CD4-positive, alpha-beta T cell (primary cell): ENCODE data around the gene TMEM121B. TPM values are rescaled to one million over a fixed set of nuclear protein-coding genes. Genes with fewer than 3 reads are reported as not detected.

Source experiments
- ATAC-seq: fragments of 200-7000 bp; cut with Tn5 transposase; one replicate; pipeline ENCODE4 v1.10.0; 2022; ENCODE audit warnings: mild to moderate bottlenecking; ENCODE audit not compliant: poor library complexity
- CTCF ChIA-PET: fragments of 350-600 bp; sonication (Branson Sonifier 250); formaldehyde crosslinking; loops from one replicate; lab custom pipeline; 2021; ENCODE audit warnings: antibody characterized with exemption, inconsistent platforms; lab: Charles Lee
- POLR2A ChIA-PET: fragments of 350-600 bp; sonication (Branson Sonifier 250); formaldehyde crosslinking; loops from one replicate; lab custom pipeline; 2021; ENCODE audit warnings: antibody characterized with exemption, inconsistent platforms; lab: Charles Lee
- DNase-seq, 14 experiments: peaks; one replicate each; pipeline ENCODE4 v3.0.0-alpha.2; 2013 to 2020; ENCODE audit warnings: mixed read lengths in 2 of 14
- H3K27ac ChIP-seq, 2 donors: one replicate each; pipeline versions ENCODE4 v1.5.1 to v1.7.0; 2013; ENCODE audit warnings: low read length in 2 of 2, low read depth in 1 of 2, mild to moderate bottlenecking in 1 of 2
- H3K27me3 ChIP-seq, 2 experiments: 1 replicate in 1 of 2; 2 replicates in 1 of 2; pipeline versions ENCODE4 v1.6.1 to v1.7.0; 2013; ENCODE audit warnings: low read length in 2 of 2, control low read depth in 1 of 2, mild to moderate bottlenecking in 1 of 2, moderate library complexity in 1 of 2; ENCODE audit not compliant: insufficient read depth in 2 of 2, control insufficient read depth in 1 of 2
- H3K36me3 ChIP-seq: one replicate; pipeline ENCODE4 v1.6.1; 2013; ENCODE audit warnings: low read length, control low read depth; ENCODE audit not compliant: insufficient read depth
- H3K4me1 ChIP-seq: one replicate; pipeline ENCODE4 v1.6.1; 2013; ENCODE audit warnings: low read length, control low read depth; ENCODE audit not compliant: insufficient read depth
- H3K4me3 ChIP-seq: one replicate; pipeline ENCODE4 v1.5.1; 2013; ENCODE audit warnings: mild to moderate bottlenecking, low read length, moderate library complexity
- H3K9me3 ChIP-seq, 2 experiments: 1 replicate in 1 of 2; 2 replicates in 1 of 2; pipeline versions ENCODE4 v1.6.1 to v1.7.0; 2013; ENCODE audit warnings: low read length in 2 of 2, mild to moderate bottlenecking in 2 of 2, control low read depth in 1 of 2, moderate library complexity in 1 of 2; ENCODE audit not compliant: control insufficient read depth in 1 of 2, insufficient read depth in 1 of 2
- H3K27ac Mint-ChIP-seq: one replicate; pipeline ENCODE4 v1.8.0; 2020; ENCODE audit warnings: mixed read lengths
- H3K27me3 Mint-ChIP-seq: one replicate; pipeline ENCODE4 v1.8.0; 2021; ENCODE audit warnings: mixed read lengths
- H3K36me3 Mint-ChIP-seq: one replicate; pipeline ENCODE4 v1.8.0; 2021; ENCODE audit warnings: low read depth, mixed read lengths
- H3K4me1 Mint-ChIP-seq: one replicate; pipeline ENCODE4 v1.8.0; 2021; ENCODE audit warnings: low read depth, mixed read lengths
- H3K4me3 Mint-ChIP-seq: one replicate; pipeline ENCODE4 v1.8.0; 2020; ENCODE audit warnings: mild to moderate bottlenecking, mixed read lengths
- H3K9me3 Mint-ChIP-seq: one replicate; pipeline ENCODE4 v1.8.0; 2020; ENCODE audit warnings: mixed read lengths
- intact Hi-C, 2 experiments: fragments of 100-400 bp; cut with DNase I in 1 of 2; cut with micrococcal nuclease in 1 of 2; formaldehyde crosslinking; loops; one replicate each; pipeline versions ENCODE4 v1.15.1 to v1.9.0; 2023 to 2025; cut with DNase I, micrococcal nuclease
- total RNA-seq, 174 experiments: library from RNA in 2 of 174; stranded (reverse) in 2 of 174; gene quantifications; one replicate each; pipeline ENCODE4 v1.2.3 and lab custom pipeline; 2021 to 2026
- TF ChIP-seq, protein P1 (sequence below): fragments of 200-600 bp; IDR thresholded peaks from one replicate; pipeline ENCODE4 v1.8.0; 2022; ENCODE audit warnings: antibody characterized with exemption, mild to moderate bottlenecking

Gene TMEM121B
- total RNA-seq, 2 experiments from 2014 or later: 0.05 to 0.08 TPM

DNA sequence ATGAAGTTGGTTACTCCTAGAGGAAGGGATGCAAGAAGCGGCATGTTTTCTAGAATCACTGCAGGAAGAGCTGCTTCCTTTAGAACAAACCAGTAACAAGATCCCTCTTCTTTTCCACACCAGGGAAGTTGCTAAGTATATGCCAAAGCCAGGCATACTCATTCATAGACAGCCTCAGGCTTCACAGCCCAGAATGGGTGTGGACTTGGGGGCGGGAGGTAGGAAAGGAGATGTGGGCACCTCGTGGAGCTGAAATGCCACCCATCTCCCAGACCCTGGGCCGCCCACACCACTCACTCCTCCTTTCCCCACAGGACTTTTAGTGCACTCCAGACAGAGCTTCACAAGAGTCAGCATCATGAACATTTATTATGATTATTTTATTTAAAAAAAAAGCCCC is 16.0 kb upstream of the TMEM121B start:
- Histone ChIP-seq H3K36me3 (peaks cover 33% of the 10 kb centered on the region), H3K4me3 (no peak overlapping the region), H3K27ac (no peak overlapping the region), H3K27me3 (no peaks in the 10 kb centered on the region), H3K4me1 (no peaks in the 10 kb centered on the region), H3K9me3 (no peaks in the 10 kb centered on the region)
- Mint-ChIP-seq H3K27me3 (no peaks in the 10 kb centered on the region), H3K27ac (no peak overlapping the region), H3K9me3 (no peaks in the 10 kb centered on the region), H3K4me3 (no peak overlapping the region), H3K36me3 (peaks cover 50% of the 10 kb centered on the region), H3K4me1 (peaks cover 4% of the 10 kb centered on the region)
- intact Hi-C loops: no loop called here
- DNase-seq (no peak), ATAC-seq (no peak)
- TF ChIP-seq, protein P1, sequence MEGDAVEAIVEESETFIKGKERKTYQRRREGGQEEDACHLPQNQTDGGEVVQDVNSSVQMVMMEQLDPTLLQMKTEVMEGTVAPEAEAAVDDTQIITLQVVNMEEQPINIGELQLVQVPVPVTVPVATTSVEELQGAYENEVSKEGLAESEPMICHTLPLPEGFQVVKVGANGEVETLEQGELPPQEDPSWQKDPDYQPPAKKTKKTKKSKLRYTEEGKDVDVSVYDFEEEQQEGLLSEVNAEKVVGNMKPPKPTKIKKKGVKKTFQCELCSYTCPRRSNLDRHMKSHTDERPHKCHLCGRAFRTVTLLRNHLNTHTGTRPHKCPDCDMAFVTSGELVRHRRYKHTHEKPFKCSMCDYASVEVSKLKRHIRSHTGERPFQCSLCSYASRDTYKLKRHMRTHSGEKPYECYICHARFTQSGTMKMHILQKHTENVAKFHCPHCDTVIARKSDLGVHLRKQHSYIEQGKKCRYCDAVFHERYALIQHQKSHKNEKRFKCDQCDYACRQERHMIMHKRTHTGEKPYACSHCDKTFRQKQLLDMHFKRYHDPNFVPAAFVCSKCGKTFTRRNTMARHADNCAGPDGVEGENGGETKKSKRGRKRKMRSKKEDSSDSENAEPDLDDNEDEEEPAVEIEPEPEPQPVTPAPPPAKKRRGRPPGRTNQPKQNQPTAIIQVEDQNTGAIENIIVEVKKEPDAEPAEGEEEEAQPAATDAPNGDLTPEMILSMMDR: no peak
- ChIA-PET CTCF (no interaction called here), POLR2A (no interaction called here)

DNA sequence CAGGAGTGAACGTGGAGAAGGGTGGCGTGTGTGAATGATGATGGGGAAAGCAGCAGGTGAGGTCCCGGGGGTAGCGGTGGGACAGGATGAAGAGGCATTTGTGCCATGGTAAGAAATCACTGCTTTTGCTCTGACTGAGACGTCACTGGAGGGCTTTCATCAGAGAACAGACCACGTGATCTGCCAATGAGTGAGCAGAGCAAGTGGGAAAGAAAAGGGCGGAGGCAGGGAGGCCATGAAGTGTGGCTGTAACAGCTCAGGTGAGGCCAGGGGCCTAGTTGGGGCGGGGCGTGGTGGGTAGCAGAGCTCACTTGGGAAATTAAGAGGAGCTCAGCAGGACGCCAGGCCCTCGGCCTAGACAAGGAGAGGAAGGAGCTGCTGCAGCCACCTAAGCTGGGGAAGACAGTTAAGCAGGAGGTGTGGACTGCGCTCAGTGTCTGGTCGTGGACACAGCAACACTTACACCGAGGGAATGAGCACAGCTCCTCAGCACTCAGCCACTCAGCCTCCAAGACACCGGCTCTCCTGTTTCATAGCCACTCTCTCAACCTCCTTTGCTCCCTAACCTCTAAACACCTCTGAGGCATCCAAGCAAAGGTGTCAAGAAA is 14.1 kb upstream of the TMEM121B start:
- ATAC-seq: no peak
- POLR2A ChIA-PET: interaction anchor here (0.6 kb wide), 1 partner anchor 101 kb away, joined by 3 read pairs; no protein-coding TSS in a partner anchor
- H3K9me3 ChIP-seq: no peaks in the 10 kb centered on the region
- H3K36me3 Mint-ChIP-seq: peaks cover 34% of the 10 kb centered on the region
- H3K4me3 Mint-ChIP-seq: no peak overlapping the region
- no peaks in the 10 kb centered on the region for H3K9me3 Mint-ChIP-seq
- H3K4me3 ChIP-seq: no peak overlapping the region
- no peaks in the 10 kb centered on the region for H3K27me3 ChIP-seq
- DNase-seq: no peak
- no peak overlapping the region for H3K27ac ChIP-seq
- CTCF ChIA-PET: no interaction called here
- TF ChIP-seq, protein P1: no peak
- H3K4me1 ChIP-seq: no peaks in the 10 kb centered on the region
- H3K27ac Mint-ChIP-seq: no peak overlapping the region
- no peaks in the 10 kb centered on the region for H3K4me1 Mint-ChIP-seq
- intact Hi-C loops: no loop called here
- peaks cover 15% of the 10 kb centered on the region for H3K36me3 ChIP-seq
- no peaks in the 10 kb centered on the region for H3K27me3 Mint-ChIP-seq

DNA sequence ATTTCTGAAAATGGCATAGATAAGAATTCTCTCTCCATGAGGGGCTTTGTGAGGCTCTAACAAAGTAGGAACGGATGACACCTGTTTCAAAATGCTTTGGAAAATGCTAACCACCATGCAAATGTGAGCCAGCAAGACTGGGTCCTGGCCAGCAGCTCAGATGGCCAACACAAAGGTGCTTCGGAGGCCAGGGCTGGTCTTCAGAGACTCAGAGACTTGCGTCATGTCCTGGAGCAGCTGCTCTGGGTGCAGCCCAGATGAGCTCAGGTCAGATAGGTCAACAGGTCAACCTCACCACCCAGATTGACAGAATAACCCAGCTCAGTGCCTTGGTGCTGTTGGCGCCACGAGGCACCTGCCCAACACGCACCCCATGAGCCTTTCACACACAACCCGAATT is 12.0 kb upstream of the TMEM121B start:
- no peaks in the 10 kb centered on the region for H3K27me3 Mint-ChIP-seq
- H3K36me3 ChIP-seq: peaks cover 8% of the 10 kb centered on the region
- no peak for DNase-seq
- no peaks in the 10 kb centered on the region for H3K4me1 Mint-ChIP-seq
- H3K4me3 ChIP-seq: no peak overlapping the region
- no peak overlapping the region for H3K27ac ChIP-seq
- no peak overlapping the region for H3K4me3 Mint-ChIP-seq
- H3K9me3 ChIP-seq: no peaks in the 10 kb centered on the region
- H3K9me3 Mint-ChIP-seq: no peaks in the 10 kb centered on the region
- peaks cover 17% of the 10 kb centered on the region for H3K36me3 Mint-ChIP-seq
- intact Hi-C loops: no loop called here
- no peak for ATAC-seq
- H3K4me1 ChIP-seq: no peaks in the 10 kb centered on the region
- no peak overlapping the region for H3K27ac Mint-ChIP-seq
- POLR2A ChIA-PET: no interaction called here
- TF ChIP-seq, protein P1: no peak
- no peaks in the 10 kb centered on the region for H3K27me3 ChIP-seq
- CTCF ChIA-PET: no interaction called here
